ENCODE results near the gene HIPK2. TPM values are rescaled to one million over a fixed set of nuclear protein-coding genes. Genes with fewer than 3 reads are reported as not detected.

The HIPK2 gene
- total RNA-seq, 1 experiment from 2014 or later = 19.4 TPM

DNA sequence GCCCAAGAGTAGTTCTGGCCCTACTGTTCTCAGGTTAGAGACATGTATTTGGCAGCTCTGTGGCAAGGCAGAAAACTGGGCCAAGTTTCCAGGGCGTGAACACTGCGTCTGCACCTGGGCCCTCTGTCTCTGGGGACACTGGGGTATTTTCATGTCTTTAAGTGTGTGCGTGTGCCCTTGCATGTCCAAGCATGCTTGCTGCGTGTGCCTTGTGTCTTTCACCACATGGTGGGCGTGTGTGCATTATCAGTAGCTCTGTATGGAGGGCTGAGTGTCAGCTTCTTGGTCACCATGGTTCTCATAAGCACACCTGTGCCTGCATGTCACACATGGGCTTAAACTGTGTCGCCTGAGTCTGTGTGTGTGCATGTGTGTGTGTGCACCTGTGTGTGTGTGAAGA lies 69.3 kb downstream of the HIPK2 start:
- DNase-seq (ENCODE audit: low read depth) = no peak
- in situ Hi-C loops (cut with HindIII; ENCODE audit: low pct_unique_long_range_greater_than_20kb, low sequenced_read_pairs) = no loop called here

DNA sequence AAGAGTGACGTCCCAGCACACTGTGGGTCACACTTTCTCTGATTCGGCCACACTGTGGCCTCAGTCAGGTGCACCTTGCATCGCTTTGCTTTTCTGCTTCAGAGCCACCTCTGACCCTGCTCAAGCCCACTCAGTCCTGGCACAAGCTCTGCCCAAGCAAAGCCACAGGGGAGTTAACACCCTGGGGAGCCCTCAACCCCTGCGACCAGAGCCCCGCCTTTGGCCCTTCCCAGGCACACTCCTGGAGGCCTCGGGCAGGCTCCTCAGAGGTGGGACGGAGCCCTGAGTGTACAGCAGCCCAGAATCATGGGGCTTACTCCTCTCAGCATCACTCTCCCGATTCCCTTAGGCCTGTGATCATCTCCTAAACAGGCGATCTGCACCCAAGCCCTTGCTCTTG lies 71.0 kb downstream of the HIPK2 start:
- in situ Hi-C loops (cut with HindIII; ENCODE audit: low pct_unique_long_range_greater_than_20kb, low sequenced_read_pairs) = no loop called here

DNA sequence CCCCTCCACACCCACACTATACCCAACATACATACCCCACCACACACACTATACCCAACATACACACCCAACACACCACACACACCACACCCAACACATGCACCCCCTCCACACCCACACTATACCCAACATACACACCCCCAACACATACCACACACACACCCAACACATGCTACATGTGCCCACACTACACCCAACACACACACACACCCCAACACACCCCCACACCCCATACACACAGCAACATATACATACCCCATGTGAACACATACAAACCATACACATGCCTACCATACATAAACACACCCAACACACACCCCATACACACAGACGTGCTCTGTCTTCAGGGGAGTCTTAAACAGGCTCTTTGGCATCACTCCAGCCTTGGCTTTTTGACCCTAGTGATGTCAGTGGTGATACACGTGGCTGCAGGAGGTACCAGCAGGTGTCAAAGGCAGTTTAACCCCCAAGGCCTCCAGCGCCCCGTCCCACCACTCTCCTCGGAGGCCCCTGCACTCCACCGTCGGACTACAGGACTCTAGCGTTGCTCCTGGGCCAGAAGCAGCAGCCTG lies 73.4 kb downstream of the HIPK2 start:
- in situ Hi-C loops (cut with HindIII; ENCODE audit: low pct_unique_long_range_greater_than_20kb, low sequenced_read_pairs) = no loop called here
- no peak for DNase-seq (ENCODE audit: low read depth)

More for the DNA sequence above, 71.0 kb downstream of the HIPK2 start:
- DNase-seq (ENCODE audit: low read depth) = no peak

DNA sequence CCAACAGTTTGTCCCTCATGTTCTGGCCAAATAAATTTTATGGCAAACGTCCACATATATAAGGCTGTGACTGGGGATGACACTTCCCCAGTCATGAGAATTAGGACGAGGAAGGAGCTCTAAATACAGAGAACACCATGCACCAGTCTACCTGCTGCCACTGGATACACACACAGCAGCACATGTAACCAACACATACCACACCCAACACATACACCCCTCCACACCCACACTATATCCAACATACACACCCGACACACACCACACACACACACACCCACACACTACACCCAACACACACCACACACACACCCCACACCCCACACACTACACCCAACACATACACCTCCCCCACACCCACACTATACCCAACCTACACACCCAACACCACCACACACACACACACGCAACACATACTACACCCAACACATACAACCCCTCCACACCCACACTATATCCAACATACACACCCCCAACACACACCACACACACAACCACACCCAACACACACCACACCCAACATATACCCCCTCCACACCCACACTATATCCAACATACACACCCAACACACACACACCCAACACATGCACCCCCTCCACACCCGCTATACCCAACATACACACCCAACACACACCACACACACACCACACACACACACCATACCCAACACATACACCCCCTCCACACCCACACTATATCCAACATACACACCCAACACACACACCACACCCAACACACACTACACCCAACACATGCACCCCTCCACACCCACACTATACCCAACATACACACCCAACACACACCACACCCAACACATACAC lies 74.1 kb downstream of the HIPK2 start:
- no peak for DNase-seq (ENCODE audit: low read depth)
- in situ Hi-C loops (cut with HindIII; ENCODE audit: low pct_unique_long_range_greater_than_20kb, low sequenced_read_pairs) = no loop called here

DNA sequence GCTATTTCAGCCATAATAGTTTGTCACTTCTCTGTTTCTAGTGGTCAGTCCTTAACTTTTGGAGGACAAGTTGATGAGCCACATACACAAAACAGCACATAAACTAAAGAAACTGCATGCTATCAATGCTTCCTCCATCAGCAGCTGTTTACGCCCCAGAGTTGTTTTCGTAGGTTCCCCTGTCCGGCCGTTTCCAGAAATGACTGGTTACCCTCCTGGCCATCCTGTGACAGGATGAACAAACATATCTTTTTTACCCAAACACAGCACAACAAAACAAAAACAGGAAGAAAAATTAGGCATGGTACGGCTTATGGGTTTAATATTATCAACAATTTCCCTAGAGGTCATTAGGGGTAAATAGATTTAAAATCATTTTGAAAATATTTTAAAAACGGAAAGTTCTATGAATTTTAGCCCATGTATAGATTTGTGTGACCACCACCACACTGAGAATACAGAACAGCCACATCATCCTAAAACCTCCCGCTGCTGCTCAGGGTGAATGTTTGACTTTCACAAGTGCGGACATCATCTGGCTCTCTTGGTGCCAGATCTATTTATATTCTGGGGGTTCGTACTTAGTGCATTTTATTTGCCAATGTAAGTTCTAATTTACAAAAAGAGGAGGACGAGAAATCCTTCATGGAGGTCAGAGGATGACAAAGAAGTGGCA lies 74.8 kb downstream of the HIPK2 start:
- in situ Hi-C loops (cut with HindIII; ENCODE audit: low pct_unique_long_range_greater_than_20kb, low sequenced_read_pairs) = no loop called here
- no peak for DNase-seq (ENCODE audit: low read depth)

DNA sequence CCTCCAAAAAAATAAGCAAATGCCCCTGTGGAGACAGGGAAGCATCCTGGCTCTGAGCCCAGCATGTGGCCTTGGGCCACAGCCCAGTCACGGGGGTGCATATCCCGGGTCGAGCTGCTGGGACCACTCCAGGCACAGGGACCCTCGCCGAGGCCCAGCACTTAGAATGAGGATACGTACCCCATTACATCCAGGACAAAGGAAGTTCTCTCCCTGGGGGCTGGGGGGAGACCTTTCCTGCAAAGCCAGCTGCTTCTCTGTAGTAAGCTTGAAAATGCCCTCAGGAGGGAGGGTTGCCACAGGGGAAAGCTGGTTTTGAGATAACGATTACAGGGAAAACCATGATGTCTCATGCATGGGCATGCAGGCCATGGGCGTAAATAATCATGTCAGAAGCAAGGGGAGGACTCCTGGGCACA lies 75.5 kb downstream of the HIPK2 start:
- in situ Hi-C loops (cut with HindIII; ENCODE audit: low pct_unique_long_range_greater_than_20kb, low sequenced_read_pairs) = no loop called here
- no peak for DNase-seq (ENCODE audit: low read depth)

DNA sequence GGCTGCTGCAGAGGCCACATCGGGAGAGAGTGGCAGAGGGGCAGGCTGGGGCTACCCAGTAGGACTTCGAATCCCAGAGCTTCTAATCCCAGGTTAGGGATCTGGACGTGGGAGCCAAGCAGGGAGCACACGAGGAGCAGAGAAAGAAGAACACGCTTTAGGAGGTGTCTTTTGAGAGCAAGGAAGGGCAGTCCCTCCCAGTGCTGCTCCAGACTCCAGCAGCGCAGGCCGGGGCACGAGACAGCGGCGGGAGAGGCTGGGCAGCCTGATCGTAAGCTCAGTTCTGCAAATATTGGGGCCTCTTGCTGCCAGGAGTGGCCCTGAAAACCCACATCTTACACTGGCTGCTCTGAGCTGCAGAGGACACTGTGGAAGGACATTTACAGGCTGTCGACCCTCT lies 75.9 kb downstream of the HIPK2 start:
- in situ Hi-C loops (cut with HindIII; ENCODE audit: low pct_unique_long_range_greater_than_20kb, low sequenced_read_pairs) = no loop called here
- no peak for DNase-seq (ENCODE audit: low read depth)

DNA sequence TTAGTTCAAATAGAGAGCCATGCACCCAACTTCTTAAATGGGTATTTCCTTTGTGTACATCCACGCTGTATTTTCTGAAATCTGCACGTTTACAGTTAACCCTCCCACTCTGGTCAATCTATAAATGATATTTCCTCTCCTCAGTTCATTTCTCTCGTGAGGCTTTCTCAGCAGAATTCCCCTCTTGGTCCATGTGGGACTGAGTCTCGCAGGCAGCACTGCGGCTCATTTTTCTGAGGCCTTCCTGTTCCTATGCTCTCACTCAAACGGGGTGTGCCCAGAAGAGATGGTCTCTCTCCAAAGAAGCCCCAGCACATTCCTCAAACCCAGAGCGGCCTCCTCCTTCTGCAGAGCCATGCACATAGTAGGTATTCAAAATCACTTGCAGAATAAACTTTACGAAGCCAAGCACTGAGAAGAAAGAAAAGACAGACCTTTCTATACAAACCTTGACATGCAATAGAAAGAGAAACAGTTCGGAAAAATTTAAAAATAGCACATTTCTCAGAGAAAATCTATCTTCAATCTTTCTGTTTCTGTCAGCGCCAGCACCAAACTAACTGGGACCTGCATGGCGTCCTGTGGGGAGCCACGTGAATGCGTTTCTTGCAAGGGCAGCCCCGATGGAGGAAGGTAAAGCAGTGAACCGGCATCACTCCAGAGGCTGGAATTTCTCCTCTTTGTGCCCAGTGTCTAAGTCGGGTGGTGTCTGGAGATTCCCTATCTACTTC lies 77.1 kb downstream of the HIPK2 start:
- in situ Hi-C loops (cut with HindIII; ENCODE audit: low pct_unique_long_range_greater_than_20kb, low sequenced_read_pairs) = no loop called here
- DNase-seq (ENCODE audit: low read depth) = no peak

DNA sequence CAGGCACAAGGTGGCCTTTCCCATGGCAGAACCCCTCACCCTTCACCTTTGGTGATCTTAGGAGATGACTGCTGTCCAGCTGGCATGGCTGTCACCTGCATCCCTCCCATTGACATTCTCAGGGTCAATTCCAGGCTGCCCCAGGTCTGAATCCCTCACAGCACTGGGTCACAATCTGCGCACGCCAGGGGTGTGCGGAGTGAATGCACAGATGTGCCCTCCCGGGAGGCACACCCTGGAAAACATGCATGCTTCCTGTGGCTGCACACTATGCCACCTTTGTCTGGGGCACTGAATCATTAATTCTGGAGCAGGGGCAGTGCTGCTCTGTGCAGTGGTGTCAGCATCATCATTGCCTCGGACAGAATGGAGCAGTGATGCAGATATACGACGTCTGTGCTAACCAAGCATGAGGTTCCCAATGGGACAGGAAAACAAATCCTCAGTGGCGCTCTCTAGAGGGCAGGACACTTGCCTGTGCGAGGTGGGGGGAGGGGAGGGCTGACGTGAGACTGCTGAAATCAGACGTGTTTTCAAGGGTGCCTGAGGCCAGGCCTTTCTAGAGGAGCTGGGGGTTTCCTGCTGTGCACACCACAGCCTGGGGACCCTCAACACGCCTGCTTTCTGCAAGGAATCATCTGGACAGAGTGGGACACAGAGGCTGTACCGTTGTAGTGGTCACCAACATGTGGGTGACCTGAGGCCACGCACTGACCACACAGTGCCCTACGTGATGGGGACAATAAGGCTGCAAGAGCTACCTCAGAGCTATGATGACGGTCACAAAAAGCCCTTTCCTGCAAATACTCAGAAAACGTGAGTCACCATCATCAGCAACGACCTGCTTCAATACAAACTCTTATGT lies 77.9 kb downstream of the HIPK2 start:
- in situ Hi-C loops (cut with HindIII; ENCODE audit: low pct_unique_long_range_greater_than_20kb, low sequenced_read_pairs) = no loop called here
- DNase-seq (ENCODE audit: low read depth) = no peak

DNA sequence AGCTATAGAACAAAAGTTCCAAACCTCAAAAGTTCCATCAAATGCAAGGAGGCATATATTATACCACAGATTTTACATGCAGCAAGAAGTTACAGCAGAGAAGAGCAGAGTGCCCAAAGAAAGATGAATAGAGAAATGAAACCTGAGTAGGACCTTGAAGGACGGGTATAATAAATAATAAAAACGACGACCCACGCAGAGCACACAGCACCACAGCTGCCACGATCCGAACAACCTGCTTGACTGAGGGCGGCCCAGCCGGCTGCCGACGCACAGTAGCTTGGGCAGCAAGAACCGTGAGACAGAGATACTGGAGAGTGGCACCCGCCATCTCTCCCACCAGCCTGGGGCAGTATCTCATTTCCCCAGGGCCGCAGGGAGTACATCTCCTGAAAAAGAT lies 79.0 kb downstream of the HIPK2 start:
- DNase-seq (ENCODE audit: low read depth) = no peak
- in situ Hi-C loops (cut with HindIII; ENCODE audit: low pct_unique_long_range_greater_than_20kb, low sequenced_read_pairs) = no loop called here

DNA sequence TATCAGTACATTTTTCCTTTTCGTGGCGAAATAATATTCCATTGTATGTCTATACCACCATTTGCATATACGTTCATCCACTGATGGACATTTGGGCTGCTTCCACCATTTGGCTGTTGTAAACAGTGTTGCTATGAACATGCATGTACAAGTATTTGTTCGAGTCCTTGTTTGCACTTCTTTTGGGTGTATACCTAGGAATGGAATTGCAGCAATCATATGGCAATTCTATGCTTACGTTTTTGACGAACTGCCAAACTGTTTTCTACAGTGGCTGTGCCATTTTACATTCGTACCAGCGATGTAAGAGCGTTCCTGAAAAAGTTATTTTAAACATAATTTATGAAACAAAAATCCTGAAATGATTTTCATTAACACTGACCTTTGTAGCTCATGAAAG lies 79.5 kb downstream of the HIPK2 start:
- DNase-seq (ENCODE audit: low read depth) = no peak
- in situ Hi-C loops (cut with HindIII; ENCODE audit: low pct_unique_long_range_greater_than_20kb, low sequenced_read_pairs) = no loop called here

DNA sequence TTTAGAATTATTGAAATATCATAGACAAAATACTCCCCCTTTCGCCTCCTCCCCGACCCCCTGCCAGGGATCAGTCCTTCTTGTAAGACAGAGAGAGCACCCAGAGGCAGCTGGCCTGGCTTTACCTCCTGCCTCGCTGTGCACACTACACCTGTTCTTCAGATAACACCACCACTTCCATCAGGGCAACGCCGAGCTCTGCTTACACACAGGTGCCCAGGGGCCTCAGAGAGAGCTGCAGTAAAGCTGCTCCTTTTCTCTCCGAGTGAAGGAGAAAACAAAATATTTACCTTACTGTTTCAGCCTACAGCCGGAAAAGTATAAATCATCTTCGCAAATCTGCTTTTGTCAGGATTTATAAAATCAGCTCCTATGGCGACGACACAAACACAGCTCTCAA lies 80.7 kb downstream of the HIPK2 start:
- in situ Hi-C loops (cut with HindIII; ENCODE audit: low pct_unique_long_range_greater_than_20kb, low sequenced_read_pairs) = no loop called here
- DNase-seq (ENCODE audit: low read depth) = no peak

DNA sequence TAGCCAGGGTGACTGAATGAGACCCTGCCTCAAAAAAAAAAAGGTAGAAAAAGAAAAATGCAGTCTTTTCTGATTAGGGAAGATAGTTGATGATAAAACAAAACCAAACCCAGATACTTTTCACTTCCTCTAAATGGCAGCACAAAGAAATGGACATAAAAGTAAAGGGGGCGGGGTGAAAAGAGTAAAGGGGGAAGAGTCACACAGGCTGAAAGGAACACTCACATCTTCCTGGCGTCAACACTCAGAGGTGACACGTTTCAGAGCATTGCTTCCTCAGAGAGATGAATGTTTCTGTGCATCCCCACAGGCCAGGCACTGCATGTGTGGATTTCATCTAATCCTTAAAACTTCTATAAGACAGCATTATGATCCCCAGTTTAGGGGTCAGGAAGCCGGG lies 81.2 kb downstream of the HIPK2 start:
- DNase-seq (ENCODE audit: low read depth) = no peak
- in situ Hi-C loops (cut with HindIII; ENCODE audit: low pct_unique_long_range_greater_than_20kb, low sequenced_read_pairs) = no loop called here

DNA sequence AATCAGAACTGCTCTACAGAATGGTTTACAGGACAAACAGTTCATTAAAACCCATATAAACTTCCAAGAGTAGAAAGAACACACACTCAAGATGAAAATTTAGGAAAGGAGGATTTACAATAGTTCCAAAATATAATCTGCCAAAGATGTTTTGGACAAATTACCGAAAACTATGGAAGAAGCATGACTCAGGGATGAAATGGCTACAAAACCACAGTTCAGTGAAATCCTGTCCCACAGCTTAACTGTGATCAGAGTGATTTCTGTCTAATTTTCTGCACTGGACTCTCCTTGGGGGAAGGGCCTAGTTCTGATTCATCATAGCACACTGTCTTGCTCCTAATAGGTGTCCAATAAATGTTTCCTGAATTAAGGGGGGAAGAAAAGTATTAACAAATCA lies 82.2 kb downstream of the HIPK2 start:
- in situ Hi-C loops (cut with HindIII; ENCODE audit: low pct_unique_long_range_greater_than_20kb, low sequenced_read_pairs) = no loop called here
- no peak for DNase-seq (ENCODE audit: low read depth)

DNA sequence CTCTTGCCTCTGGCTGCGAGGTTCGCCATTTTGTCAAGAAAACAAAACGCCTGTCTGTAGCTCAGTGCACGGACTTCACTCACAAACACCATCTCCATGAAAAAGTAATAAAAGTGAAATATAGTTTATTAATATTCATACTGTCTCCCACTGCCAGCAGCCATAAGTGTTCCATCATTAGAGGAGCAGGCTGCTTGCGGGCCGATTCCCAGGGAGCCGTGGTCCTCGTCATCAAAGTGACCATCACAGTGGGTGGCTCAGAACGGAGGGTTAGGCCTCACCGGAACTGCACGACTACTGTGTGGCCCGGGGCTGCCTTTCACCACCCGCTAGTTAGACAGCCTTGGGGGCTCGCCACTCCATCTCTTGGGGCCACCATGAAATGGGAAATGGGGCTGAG lies 82.7 kb downstream of the HIPK2 start:
- in situ Hi-C loops (cut with HindIII; ENCODE audit: low pct_unique_long_range_greater_than_20kb, low sequenced_read_pairs) = no loop called here
- DNase-seq (ENCODE audit: low read depth) = no peak

DNA sequence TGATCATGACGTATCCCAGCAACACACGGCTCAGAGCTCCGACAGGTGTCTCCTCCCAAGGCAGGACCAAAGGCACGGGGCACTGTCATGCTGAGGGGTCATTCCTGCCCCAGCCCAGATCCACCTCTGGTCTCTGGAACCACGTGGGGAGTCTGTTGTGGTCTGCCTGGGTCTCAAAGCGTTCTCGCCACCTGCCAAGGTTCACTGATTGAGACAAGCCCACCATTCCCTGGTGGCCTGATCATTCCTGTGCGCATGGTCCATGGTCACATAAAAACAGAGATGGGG lies 83.5 kb downstream of the HIPK2 start:
- no peak for DNase-seq (ENCODE audit: low read depth)
- in situ Hi-C loops (cut with HindIII; ENCODE audit: low pct_unique_long_range_greater_than_20kb, low sequenced_read_pairs) = no loop called here

DNA sequence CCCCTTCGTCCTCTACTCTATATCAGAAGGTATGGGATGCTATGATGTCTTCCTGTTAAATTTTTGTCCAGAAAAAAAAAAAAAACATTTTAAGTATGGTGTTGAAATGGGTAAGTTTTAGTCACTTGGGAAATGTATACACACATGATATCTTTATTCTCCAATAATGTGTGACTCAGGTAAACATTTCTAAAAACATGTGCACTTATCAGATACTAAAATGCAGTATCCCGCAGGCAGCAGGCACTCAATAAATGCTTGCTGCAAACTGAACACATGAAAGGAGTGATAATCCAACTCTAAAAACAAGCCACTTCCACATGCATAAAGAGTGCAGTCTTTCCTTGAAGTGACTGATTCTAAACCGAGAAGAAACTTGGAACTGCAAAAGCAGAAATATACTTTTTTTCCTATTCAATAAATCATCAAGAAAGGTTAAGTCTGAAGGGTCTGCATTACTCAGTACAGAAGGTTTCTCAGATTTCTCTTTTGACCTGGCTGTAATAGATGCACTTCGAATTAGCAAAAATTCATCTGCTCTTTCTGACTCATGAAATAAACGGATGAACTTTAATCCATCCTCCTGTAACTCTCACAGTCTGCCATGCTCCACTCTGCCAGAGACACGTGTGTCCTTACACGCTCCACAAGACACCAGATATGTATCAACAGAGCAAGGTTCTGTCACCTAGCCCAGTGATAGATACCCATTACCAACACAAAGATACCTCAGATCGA lies 84.0 kb downstream of the HIPK2 start:
- DNase-seq (ENCODE audit: low read depth) = no peak
- in situ Hi-C loops (cut with HindIII; ENCODE audit: low pct_unique_long_range_greater_than_20kb, low sequenced_read_pairs) = no loop called here

DNA sequence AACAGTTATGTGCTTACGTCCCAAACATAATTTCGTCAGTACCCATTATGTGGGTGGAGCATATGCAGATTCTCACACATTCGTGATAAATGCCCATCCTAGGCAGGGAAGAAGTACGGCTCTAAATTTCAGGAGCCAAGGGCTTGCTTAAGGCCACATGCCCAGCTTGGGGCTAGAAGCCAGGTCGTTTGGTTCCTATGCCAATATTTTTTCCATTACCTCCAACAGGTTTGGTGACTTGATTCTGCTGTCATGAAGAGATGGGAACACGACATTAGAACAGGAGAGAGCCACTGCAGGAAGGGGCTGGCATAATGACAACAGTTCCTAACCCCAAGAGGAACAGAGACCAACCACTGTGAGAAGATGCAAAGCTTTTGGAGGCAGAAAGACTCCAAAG lies 85.1 kb downstream of the HIPK2 start:
- in situ Hi-C loops (cut with HindIII; ENCODE audit: low pct_unique_long_range_greater_than_20kb, low sequenced_read_pairs) = no loop called here
- DNase-seq (ENCODE audit: low read depth) = no peak
